ENCODE data around the gene RHBDL1. TPM values are rescaled to one million over a fixed set of nuclear protein-coding genes. Genes with fewer than 3 reads are reported as not detected.

Gene RHBDL1
- total RNA-seq, 1 experiment from 2014 or later: 12.7 TPM

DNA sequence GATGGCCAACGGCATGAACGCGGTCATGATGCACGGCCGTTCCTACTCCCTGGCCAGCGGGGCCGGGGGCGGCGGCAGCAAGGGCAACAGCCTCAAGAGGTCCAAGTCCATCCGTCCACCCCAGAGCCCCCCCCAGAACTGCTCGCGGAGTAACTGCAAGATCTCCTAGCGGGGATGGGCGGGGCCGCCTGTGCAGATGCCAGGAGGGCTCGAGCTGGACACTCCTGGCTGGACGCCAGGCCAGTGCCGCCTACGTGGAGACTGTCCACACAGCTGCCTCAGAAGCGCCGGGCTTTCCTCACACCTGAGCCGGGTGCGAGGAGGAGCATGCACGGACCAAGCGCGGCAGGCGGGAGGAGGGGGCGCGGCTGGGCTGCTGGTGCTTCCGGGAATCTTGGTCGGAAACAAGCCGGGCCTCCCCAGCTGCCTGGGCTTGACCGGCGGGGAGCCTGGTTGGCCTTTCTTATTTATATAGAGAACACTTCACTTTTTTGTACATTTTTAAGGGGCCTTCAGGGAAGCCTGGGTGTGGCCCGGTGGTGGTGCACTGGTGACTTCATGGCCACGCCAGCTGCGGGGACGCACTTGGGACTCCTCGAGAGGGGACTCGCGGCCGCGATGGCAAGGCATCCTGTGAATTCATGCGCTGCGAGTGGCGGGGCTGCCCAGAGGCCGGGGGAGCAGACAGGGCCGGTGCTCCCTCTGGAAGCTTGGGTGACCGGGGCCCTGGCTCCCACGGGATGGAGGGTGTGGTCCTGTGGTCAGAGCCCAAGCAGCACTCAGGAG is 47.8 kb upstream of the RHBDL1 start (continued):
- TF ChIP-seq ZNF274 (IDR thresholded peaks at IDR 0.05; ENCODE audit: low read depth, low read length) (no peak), ELF1 (IDR thresholded peaks at IDR 0.05; ENCODE audit: borderline replicate concordance, low read depth) (no peak), SIN3A (IDR thresholded peaks at IDR 0.05; ENCODE audit: low read depth) (0 out of 2 replicates have a peak, but pooled peaks have one; percentile 48), EZH2phosphoT487 (IDR thresholded peaks at IDR 0.05; ENCODE audit: borderline replicate concordance) (no peak)

DNA sequence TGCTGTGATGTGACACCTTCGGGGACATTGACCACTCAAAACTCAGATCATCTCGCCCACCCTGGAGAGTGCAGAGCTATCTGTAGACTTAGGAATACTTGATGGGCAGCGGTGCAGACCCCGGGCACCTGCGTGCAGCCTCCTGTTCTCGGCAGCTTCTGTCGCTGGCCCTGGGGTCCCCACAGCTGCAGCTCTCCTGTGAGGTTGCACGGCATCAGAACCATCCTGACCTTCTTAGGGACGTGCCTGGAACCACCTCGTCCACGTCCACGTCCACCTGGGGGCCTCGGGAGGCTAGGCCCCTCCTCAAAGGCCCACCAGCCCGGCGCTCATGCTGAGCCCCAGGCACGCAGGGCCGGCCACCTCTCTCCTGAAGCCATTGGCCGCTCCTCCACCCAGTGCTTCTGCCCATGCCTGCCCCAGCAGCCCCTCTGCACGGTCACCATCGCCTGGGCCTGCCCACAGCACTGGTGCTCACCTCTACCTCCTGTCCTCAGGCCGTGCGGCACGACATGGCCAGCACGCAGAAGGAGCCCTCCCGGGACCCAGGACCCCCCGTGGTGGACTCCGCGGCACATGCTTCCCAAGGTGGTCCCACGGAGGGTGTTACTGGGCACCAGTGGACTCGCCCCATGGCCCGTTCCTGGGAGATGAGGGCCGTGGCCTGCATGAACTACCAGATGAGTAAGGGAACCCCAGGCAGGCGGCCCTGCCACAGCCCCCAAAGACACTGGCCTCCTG is 47.0 kb upstream of the RHBDL1 start:
- RAD21 ChIA-PET (ENCODE audit: low non-redundant PET in 1 of 2, low total read pairs in 2 of 2, uncharacterized antibody in 2 of 2, unreplicated experiment in 2 of 2): interaction anchor here in 1 of 2 experiments (0.9 kb wide), 1 partner anchor 40 kb away, joined by 3 read pairs; no protein-coding TSS in a partner anchor
- Histone ChIP-seq H3K4me1 (ENCODE audit: control insufficient read depth in 1 of 2, insufficient read depth in 2 of 2, low read length in 2 of 2) (peaks cover 29 to 44% of the 10 kb centered on the region in 2 experiments), H3K4me3 (replicated peaks in 1 of 2; ENCODE audit: low read depth in 1 of 2, low read length in 2 of 2) (no peak overlapping the region), H3K27me3 (ENCODE audit: insufficient read depth, low read length) (no peaks in the 10 kb centered on the region), H3K27ac (ENCODE audit: low read depth, low read length) (peak overlapping the region; percentile 83; the same call in 1 of the 2 replicates), H2AFZ (ENCODE audit: low read depth, low read length, poor library complexity, severe bottlenecking) (no peak overlapping the region), H4K20me1 (ENCODE audit: insufficient read depth) (no peaks in the 10 kb centered on the region), H3K4me2 (ENCODE audit: low read length) (no peak overlapping the region), H3K79me2 (ENCODE audit: insufficient read depth, low read length) (no peaks in the 10 kb centered on the region), H3K9me3 (ENCODE audit: control insufficient read depth in 1 of 2, insufficient read depth in 1 of 2, low read depth in 1 of 2, low read length in 2 of 2) (no peaks in the 10 kb centered on the region), H3K9ac (ENCODE audit: low read length) (no peak overlapping the region), H3K9me2 (ENCODE audit: insufficient read depth) (no peaks in the 10 kb centered on the region), H3K36me3 (ENCODE audit: control insufficient read depth in 1 of 2, insufficient read depth in 2 of 2, low read length in 2 of 2) (no peaks in the 10 kb centered on the region)
- ATAC-seq (no peak), DNase-seq (ENCODE audit: low read depth, low spot score) (no peak)
- POLR2A ChIA-PET: no interaction called here
- TF ChIP-seq POLR2AphosphoS5 (IDR thresholded peaks at IDR 0.05; ENCODE audit: low read depth, low read length): 0 out of 2 replicates have a peak, but pooled peaks have one; percentile 11
- TF ChIP-seq, protein P1, sequence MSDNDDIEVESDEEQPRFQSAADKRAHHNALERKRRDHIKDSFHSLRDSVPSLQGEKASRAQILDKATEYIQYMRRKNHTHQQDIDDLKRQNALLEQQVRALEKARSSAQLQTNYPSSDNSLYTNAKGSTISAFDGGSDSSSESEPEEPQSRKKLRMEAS (IDR thresholded peaks at IDR 0.05): no peak
- CTCF ChIA-PET: no interaction called here
- intact Hi-C loops (cut with micrococcal nuclease): loop anchor here (5.0 kb wide), 1 partner anchor 36 kb away; the partner anchor contains the start of gene RAB40C
- no TSS peak for BruUV-seq (replicated peaks)

Data from HCT116 (cell line).